Activated T-cell treated with anti-CD3 and anti-CD28 coated beads, Interleukin-2, amount 50 U/mL, for 72 hours (primary cell): ENCODE measurements around the gene RPL36. TPM values are rescaled to one million over a fixed set of nuclear protein-coding genes. Genes with fewer than 3 reads are reported as not detected.

Source experiments
- ATAC-seq, 2 donors: fragments of 150-1000 bp; cut with Tn5 transposase; replicated peaks in 1 of 2; 2 replicates each; pipeline ENCODE4 v1.10.0; 2021; ENCODE audit warnings: moderate library complexity in 2 of 2, mild to moderate bottlenecking in 1 of 2
- DNase-seq, 2 donors: peaks; one replicate each; pipeline ENCODE4 v3.0.0; 2021 to 2022; ENCODE audit warnings: mixed read lengths in 1 of 2
- H3K27ac Mint-ChIP-seq: one replicate; pipeline ENCODE4 v1.8.0; 2022; ENCODE audit warnings: mild to moderate bottlenecking, moderate library complexity, mixed read lengths
- H3K27me3 Mint-ChIP-seq: one replicate; pipeline ENCODE4 v1.8.0; 2022; ENCODE audit warnings: low read depth, mixed read lengths
- H3K36me3 Mint-ChIP-seq, 2 donors: one replicate each; pipeline ENCODE4 v1.8.0; 2022; ENCODE audit warnings: mixed read lengths in 2 of 2, mild to moderate bottlenecking in 1 of 2; ENCODE audit not compliant: insufficient read depth in 2 of 2
- H3K4me1 Mint-ChIP-seq: one replicate; pipeline ENCODE4 v1.8.0; 2022; ENCODE audit warnings: low read depth, mixed read lengths
- H3K4me3 Mint-ChIP-seq, 2 donors: one replicate each; pipeline ENCODE4 v1.8.0; 2022; ENCODE audit warnings: mild to moderate bottlenecking in 2 of 2, mixed read lengths in 2 of 2, moderate library complexity in 2 of 2
- H3K9me3 Mint-ChIP-seq, 2 donors: one replicate each; pipeline ENCODE4 v1.8.0; 2022; ENCODE audit warnings: mixed read lengths in 2 of 2
- total RNA-seq, 2 donors: library from RNA; stranded (reverse); gene quantifications; one replicate each; pipeline ENCODE4 v1.2.3, GENCODE V29; 2022

Gene RPL36
- total RNA-seq = 1,000 to 10,000 TPM; 1,272 to 1,302 TPM

GRCh38 chr19:5690125-5690954, at the start of gene RPL36:
TSS of gene RPL36 (plus strand) at chr19:5690295. CDS start at chr19:5690508, 213 bp downstream.
- Mint-ChIP-seq H3K36me3 (peaks cover 8 to 15% of the 10 kb centered on the region in 2 donors), H3K27me3 (no peaks in the 10 kb centered on the region), H3K9me3 (no peaks in the 10 kb centered on the region), H3K27ac (peak within 1 kb of the TSS; percentile 93), H3K4me1 (peaks cover 48% of the 10 kb centered on the region), H3K4me3 (peak within 1 kb of the TSS; percentile 95 to 99)
- DNase-seq (peak; percentile 99 to 100), ATAC-seq (peak; percentile 49 to 54)

GRCh38 chr19:5641171-5641570, 48.9 kb upstream of the RPL36 start:
- H3K4me1 Mint-ChIP-seq = peaks cover 7% of the 10 kb centered on the region
- no peaks in the 10 kb centered on the region for H3K9me3 Mint-ChIP-seq
- no peaks in the 10 kb centered on the region for H3K27me3 Mint-ChIP-seq
- ATAC-seq (no peak), DNase-seq (no peak)
- peaks cover 5 to 43% of the 10 kb centered on the region in 2 donors for H3K36me3 Mint-ChIP-seq
- no peak overlapping the region for H3K27ac Mint-ChIP-seq
- H3K4me3 Mint-ChIP-seq = no peak overlapping the region

GRCh38 chr19:5642204-5642603, 47.9 kb upstream of the RPL36 start:
- Mint-ChIP-seq H3K4me1 (peaks cover 7% of the 10 kb centered on the region), H3K27me3 (no peaks in the 10 kb centered on the region), H3K9me3 (no peaks in the 10 kb centered on the region), H3K4me3 (no peak overlapping the region), H3K27ac (no peak overlapping the region), H3K36me3 (peaks cover 8 to 53% of the 10 kb centered on the region in 2 donors)
- DNase-seq (no peak), ATAC-seq (no peak)

GRCh38 chr19:5643060-5643459, 47.0 kb upstream of the RPL36 start:
- no peak overlapping the region for H3K27ac Mint-ChIP-seq
- ATAC-seq (no peak), DNase-seq (no peak)
- H3K4me1 Mint-ChIP-seq = peaks cover 7% of the 10 kb centered on the region
- H3K27me3 Mint-ChIP-seq = no peaks in the 10 kb centered on the region
- H3K36me3 Mint-ChIP-seq = peaks cover 10 to 55% of the 10 kb centered on the region in 2 donors
- H3K4me3 Mint-ChIP-seq = no peak overlapping the region
- no peaks in the 10 kb centered on the region for H3K9me3 Mint-ChIP-seq

- Mint-ChIP-seq H3K27me3 (no peaks in the 10 kb centered on the region), H3K4me1 (peaks cover 7% of the 10 kb centered on the region), H3K36me3 (peaks cover 13 to 55% of the 10 kb centered on the region in 2 donors), H3K9me3 (no peaks in the 10 kb centered on the region), H3K4me3 (no peak overlapping the region), H3K27ac (no peak overlapping the region)
- ATAC-seq (no peak), DNase-seq (no peak)
Observed at GRCh38 chr19:5644037-5644436, 46.1 kb upstream of the RPL36 start.

GRCh38 chr19:5645409-5645808, 44.7 kb upstream of the RPL36 start:
- Mint-ChIP-seq H3K27ac (peak overlapping the region; percentile 72), H3K4me3 (no peak overlapping the region), H3K36me3 (peaks cover 13 to 58% of the 10 kb centered on the region in 2 donors), H3K27me3 (no peaks in the 10 kb centered on the region), H3K9me3 (no peaks in the 10 kb centered on the region), H3K4me1 (peaks cover 7% of the 10 kb centered on the region)
- ATAC-seq = no peak
- no peak for DNase-seq

GRCh38 chr19:5646703-5647102, 43.4 kb upstream of the RPL36 start:
- H3K4me1 Mint-ChIP-seq = peaks cover under 1% of the 10 kb centered on the region
- no peak for DNase-seq
- ATAC-seq = no peak
- H3K27ac Mint-ChIP-seq = peak overlapping the region; percentile 10
- H3K27me3 Mint-ChIP-seq = no peaks in the 10 kb centered on the region
- H3K9me3 Mint-ChIP-seq = no peaks in the 10 kb centered on the region
- peaks cover 12 to 56% of the 10 kb centered on the region in 2 donors for H3K36me3 Mint-ChIP-seq
- H3K4me3 Mint-ChIP-seq = no peak overlapping the region

- ATAC-seq (no peak), DNase-seq (no peak)
- Mint-ChIP-seq H3K36me3 (peaks cover 20 to 52% of the 10 kb centered on the region in 2 donors), H3K4me3 (no peak overlapping the region), H3K27ac (peak overlapping the region; percentile 70), H3K4me1 (no peaks in the 10 kb centered on the region), H3K27me3 (no peaks in the 10 kb centered on the region), H3K9me3 (no peaks in the 10 kb centered on the region)
Observed at GRCh38 chr19:5648464-5648863, 41.6 kb upstream of the RPL36 start.

- no peaks in the 10 kb centered on the region for H3K9me3 Mint-ChIP-seq
- ATAC-seq = no peak
- H3K4me1 Mint-ChIP-seq = no peaks in the 10 kb centered on the region
- no peak for DNase-seq
- no peaks in the 10 kb centered on the region for H3K27me3 Mint-ChIP-seq
- H3K4me3 Mint-ChIP-seq = no peak overlapping the region
- H3K36me3 Mint-ChIP-seq = peaks cover 18 to 51% of the 10 kb centered on the region in 2 donors
- no peak overlapping the region for H3K27ac Mint-ChIP-seq
Observed at GRCh38 chr19:5651361-5651760, 38.7 kb upstream of the RPL36 start.

GRCh38 chr19:5652261-5652660, 37.8 kb upstream of the RPL36 start:
- no peaks in the 10 kb centered on the region for H3K9me3 Mint-ChIP-seq
- no peak overlapping the region for H3K27ac Mint-ChIP-seq
- H3K4me3 Mint-ChIP-seq = no peak overlapping the region
- peaks cover 17 to 46% of the 10 kb centered on the region in 2 donors for H3K36me3 Mint-ChIP-seq
- H3K27me3 Mint-ChIP-seq = no peaks in the 10 kb centered on the region
- no peaks in the 10 kb centered on the region for H3K4me1 Mint-ChIP-seq
- ATAC-seq = no peak
- no peak for DNase-seq

- Mint-ChIP-seq H3K36me3 (peaks cover 14 to 42% of the 10 kb centered on the region in 2 donors), H3K9me3 (no peaks in the 10 kb centered on the region), H3K27me3 (no peaks in the 10 kb centered on the region), H3K4me1 (no peaks in the 10 kb centered on the region), H3K4me3 (no peak overlapping the region), H3K27ac (no peak overlapping the region)
- no peak for ATAC-seq
- no peak for DNase-seq
Observed at GRCh38 chr19:5654931-5655330, 35.2 kb upstream of the RPL36 start.

- no peak overlapping the region for H3K4me3 Mint-ChIP-seq
- H3K27ac Mint-ChIP-seq = no peak overlapping the region
- H3K9me3 Mint-ChIP-seq = no peaks in the 10 kb centered on the region
- ATAC-seq (no peak), DNase-seq (no peak)
- H3K27me3 Mint-ChIP-seq = no peaks in the 10 kb centered on the region
- H3K36me3 Mint-ChIP-seq = peaks cover 14 to 41% of the 10 kb centered on the region in 2 donors
- no peaks in the 10 kb centered on the region for H3K4me1 Mint-ChIP-seq
Observed at GRCh38 chr19:5655412-5655811, 34.7 kb upstream of the RPL36 start.

- no peaks in the 10 kb centered on the region for H3K27me3 Mint-ChIP-seq
- H3K27ac Mint-ChIP-seq = no peak overlapping the region
- no peak for ATAC-seq
- no peak overlapping the region for H3K4me3 Mint-ChIP-seq
- no peaks in the 10 kb centered on the region for H3K9me3 Mint-ChIP-seq
- no peak for DNase-seq
- peaks cover 11 to 33% of the 10 kb centered on the region in 2 donors for H3K36me3 Mint-ChIP-seq
- peaks cover 18% of the 10 kb centered on the region for H3K4me1 Mint-ChIP-seq
Observed at GRCh38 chr19:5661483-5661882, 28.6 kb upstream of the RPL36 start.

GRCh38 chr19:5663904-5664303, 26.2 kb upstream of the RPL36 start:
- Mint-ChIP-seq H3K27ac (no peak overlapping the region), H3K9me3 (no peaks in the 10 kb centered on the region), H3K4me3 (no peak overlapping the region), H3K36me3 (peaks cover 9 to 30% of the 10 kb centered on the region in 2 donors), H3K27me3 (no peaks in the 10 kb centered on the region), H3K4me1 (peaks cover 18% of the 10 kb centered on the region)
- ATAC-seq (no peak), DNase-seq (no peak)
